Activated naive CD4-positive, alpha-beta T cell treated with anti-CD3 and anti-CD28 coated beads, Interleukin-2, amount 10 ng/mL, durations not matched to agents 7 days and 5 days (primary cell): Measurements from ENCODE around the gene LIPT2.
A peak's percentile ranks its signal among the peaks of the same experiment; 100 is the strongest.
"Not testable (repeated sequence)": the region's sequence is repeated elsewhere in the genome, so short reads cannot be mapped to it uniquely, and the experiment has no call there.

Experiments used
- CTCF ChIA-PET: fragments of 350-600 bp; sonication (Branson Sonifier 250); formaldehyde crosslinking; loops from one replicate; lab custom pipeline; 2021; ENCODE audit warnings: antibody characterized with exemption; lab: Charles Lee
- DNase-seq: peaks from one replicate; pipeline ENCODE4 v3.0.0-alpha.2; 2020
- H3K27ac Mint-ChIP-seq: one replicate; pipeline ENCODE4 v1.8.0; 2021; ENCODE audit warnings: mild to moderate bottlenecking, moderate library complexity, mixed read lengths
- H3K27me3 Mint-ChIP-seq: one replicate; pipeline ENCODE4 v1.8.0; 2021; ENCODE audit warnings: mild to moderate bottlenecking, mixed read lengths
- H3K36me3 Mint-ChIP-seq: one replicate; pipeline ENCODE4 v1.8.0; 2021; ENCODE audit warnings: mixed read lengths
- H3K4me1 Mint-ChIP-seq: one replicate; pipeline ENCODE4 v1.8.0; 2021; ENCODE audit warnings: mixed read lengths
- H3K4me3 Mint-ChIP-seq: one replicate; pipeline ENCODE4 v1.8.0; 2021; ENCODE audit warnings: mild to moderate bottlenecking, moderate library complexity, mixed read lengths
- H3K9me3 Mint-ChIP-seq: one replicate; pipeline ENCODE4 v1.8.0; 2021; ENCODE audit warnings: mixed read lengths

Gene LIPT2

GRCh38 chr11:74492974-74493790 is at the start of gene LIPT2:
Gene LIPT2 (minus strand): TSS chr11:74493724. CDS start chr11:74493703, 21 bp downstream.
- peak within 1 kb of the TSS; percentile 78 for H3K4me3 Mint-ChIP-seq
- peak; percentile 99 for DNase-seq
- peak within 1 kb of the TSS; percentile 93 for H3K27ac Mint-ChIP-seq
- H3K9me3 Mint-ChIP-seq = no peaks in the 10 kb centered on the region
- peaks cover 23% of the 10 kb centered on the region for H3K4me1 Mint-ChIP-seq
- CTCF ChIA-PET = interaction anchor here (0.6 to 3.3 kb wide), 3 partner anchors 39 to 65 kb away, joined by 3 to 12 read pairs (median 5); no protein-coding TSS in a partner anchor
- H3K27me3 Mint-ChIP-seq = no peaks in the 10 kb centered on the region
- H3K36me3 Mint-ChIP-seq = peaks cover 3% of the 10 kb centered on the region

- no peak for DNase-seq
- Mint-ChIP-seq H3K36me3 (no peaks in the 10 kb centered on the region), H3K27me3 (peaks cover 6% of the 10 kb centered on the region), H3K27ac (no peak overlapping the region), H3K4me3 (no peak overlapping the region), H3K9me3 (peaks cover 24% of the 10 kb centered on the region), H3K4me1 (no peaks in the 10 kb centered on the region)
- CTCF ChIA-PET = interaction anchor here (0.6 kb wide), 1 partner anchor 18 kb away, joined by 4 read pairs; no protein-coding TSS in a partner anchor
Measured at GRCh38 chr11:74541466-74541865, 47.9 kb upstream of the LIPT2 start.

- Mint-ChIP-seq H3K27me3 (peaks cover 6% of the 10 kb centered on the region), H3K9me3 (peaks cover 24% of the 10 kb centered on the region), H3K4me3 (no peak overlapping the region), H3K27ac (no peak overlapping the region), H3K4me1 (no peaks in the 10 kb centered on the region), H3K36me3 (no peaks in the 10 kb centered on the region)
- DNase-seq = no peak
- CTCF ChIA-PET = no interaction called here
Measured at GRCh38 chr11:74540270-74540669, 46.7 kb upstream of the LIPT2 start.

GRCh38 chr11:74538680-74539079 is 45.2 kb upstream of the LIPT2 start:
- peaks cover 14% of the 10 kb centered on the region for H3K9me3 Mint-ChIP-seq
- CTCF ChIA-PET = interaction anchor here (1.3 kb wide), 1 partner anchor 86 kb away, joined by 4 read pairs; no protein-coding TSS in a partner anchor
- H3K4me3 Mint-ChIP-seq = no peak overlapping the region
- no peak overlapping the region for H3K27ac Mint-ChIP-seq
- no peaks in the 10 kb centered on the region for H3K4me1 Mint-ChIP-seq
- DNase-seq = no peak
- peaks cover 6% of the 10 kb centered on the region for H3K27me3 Mint-ChIP-seq
- no peaks in the 10 kb centered on the region for H3K36me3 Mint-ChIP-seq

- peaks cover 6% of the 10 kb centered on the region for H3K27me3 Mint-ChIP-seq
- peaks cover 10% of the 10 kb centered on the region for H3K9me3 Mint-ChIP-seq
- no peak for DNase-seq
- CTCF ChIA-PET = no interaction called here
- H3K4me1 Mint-ChIP-seq = no peaks in the 10 kb centered on the region
- H3K27ac Mint-ChIP-seq = no peak overlapping the region
- H3K4me3 Mint-ChIP-seq = no peak overlapping the region
- no peaks in the 10 kb centered on the region for H3K36me3 Mint-ChIP-seq
Measured at GRCh38 chr11:74535371-74536160, 42.0 kb upstream of the LIPT2 start.

- H3K4me1 Mint-ChIP-seq, H3K27me3 Mint-ChIP-seq, H3K36me3 Mint-ChIP-seq, H3K27ac Mint-ChIP-seq, DNase-seq, CTCF ChIA-PET, H3K4me3 Mint-ChIP-seq, H3K9me3 Mint-ChIP-seq: not testable (repeated sequence)
Measured at GRCh38 chr11:74534946-74535275, 41.4 kb upstream of the LIPT2 start.

- no peaks in the 10 kb centered on the region for H3K4me1 Mint-ChIP-seq
- peaks cover 7% of the 10 kb centered on the region for H3K9me3 Mint-ChIP-seq
- peaks cover 5% of the 10 kb centered on the region for H3K27me3 Mint-ChIP-seq
- no peak for DNase-seq
- CTCF ChIA-PET = no interaction called here
- no peak overlapping the region for H3K27ac Mint-ChIP-seq
- H3K4me3 Mint-ChIP-seq = no peak overlapping the region
- H3K36me3 Mint-ChIP-seq = no peaks in the 10 kb centered on the region
Measured at GRCh38 chr11:74534216-74534945, 40.9 kb upstream of the LIPT2 start.

GRCh38 chr11:74533421-74533820 is 39.9 kb upstream of the LIPT2 start:
- no peaks in the 10 kb centered on the region for H3K27me3 Mint-ChIP-seq
- H3K4me1 Mint-ChIP-seq = no peaks in the 10 kb centered on the region
- H3K27ac Mint-ChIP-seq = no peak overlapping the region
- no peak overlapping the region for H3K4me3 Mint-ChIP-seq
- CTCF ChIA-PET = no interaction called here
- no peaks in the 10 kb centered on the region for H3K36me3 Mint-ChIP-seq
- H3K9me3 Mint-ChIP-seq = peaks cover 7% of the 10 kb centered on the region
- DNase-seq = no peak

- H3K36me3 Mint-ChIP-seq = no peaks in the 10 kb centered on the region
- H3K27me3 Mint-ChIP-seq = no peaks in the 10 kb centered on the region
- CTCF ChIA-PET = no interaction called here
- H3K4me3 Mint-ChIP-seq = no peak overlapping the region
- H3K27ac Mint-ChIP-seq = no peak overlapping the region
- peaks cover 2% of the 10 kb centered on the region for H3K9me3 Mint-ChIP-seq
- no peaks in the 10 kb centered on the region for H3K4me1 Mint-ChIP-seq
- DNase-seq = no peak
Measured at GRCh38 chr11:74532501-74533246, 39.1 kb upstream of the LIPT2 start.

- CTCF ChIA-PET = no interaction called here
Measured at GRCh38 chr11:74524978-74525377, 31.5 kb upstream of the LIPT2 start.

GRCh38 chr11:74524501-74524900 is 31.0 kb upstream of the LIPT2 start:
- no peaks in the 10 kb centered on the region for H3K9me3 Mint-ChIP-seq
- peaks cover 29% of the 10 kb centered on the region for H3K27me3 Mint-ChIP-seq
- no peak overlapping the region for H3K27ac Mint-ChIP-seq
- H3K36me3 Mint-ChIP-seq = no peaks in the 10 kb centered on the region
- no peak overlapping the region for H3K4me3 Mint-ChIP-seq
- H3K4me1 Mint-ChIP-seq = no peaks in the 10 kb centered on the region
- no peak for DNase-seq
- CTCF ChIA-PET = no interaction called here

More at GRCh38 chr11:74524978-74525377, 31.5 kb upstream of the LIPT2 start:
- no peak for DNase-seq
- Mint-ChIP-seq H3K4me1 (no peaks in the 10 kb centered on the region), H3K36me3 (no peaks in the 10 kb centered on the region), H3K27me3 (peaks cover 26% of the 10 kb centered on the region), H3K9me3 (no peaks in the 10 kb centered on the region), H3K27ac (no peak overlapping the region), H3K4me3 (no peak overlapping the region)

GRCh38 chr11:74522776-74523175 is 29.3 kb upstream of the LIPT2 start:
- Mint-ChIP-seq H3K27ac (no peak overlapping the region), H3K36me3 (no peaks in the 10 kb centered on the region), H3K4me3 (no peak overlapping the region), H3K4me1 (no peaks in the 10 kb centered on the region), H3K27me3 (peaks cover 29% of the 10 kb centered on the region), H3K9me3 (no peaks in the 10 kb centered on the region)
- no peak for DNase-seq
- CTCF ChIA-PET = no interaction called here

- H3K4me3 Mint-ChIP-seq = no peak overlapping the region
- H3K4me1 Mint-ChIP-seq = no peaks in the 10 kb centered on the region
- H3K27me3 Mint-ChIP-seq = peaks cover 32% of the 10 kb centered on the region
- no peaks in the 10 kb centered on the region for H3K36me3 Mint-ChIP-seq
- no peak overlapping the region for H3K27ac Mint-ChIP-seq
- CTCF ChIA-PET = no interaction called here
- DNase-seq = no peak
- no peaks in the 10 kb centered on the region for H3K9me3 Mint-ChIP-seq
Measured at GRCh38 chr11:74521666-74522252, 28.2 kb upstream of the LIPT2 start.
